Vagina (tissue), 2 donors: Measurements from ENCODE around the gene RPTOR. TPM values are rescaled to one million over a fixed set of nuclear protein-coding genes. Genes with fewer than 3 reads are reported as not detected.

Source experiments
- DNase-seq, 2 donors: peaks; one replicate each; pipeline ENCODE4 v3.0.0-alpha.2; 2017; ENCODE audit errors: extremely low spot score in 2 of 2
- H3K27ac ChIP-seq: fragments of 200-600 bp; sonication (generic); one replicate; pipeline ENCODE4 v1.5.1; 2019
- H3K27me3 ChIP-seq: fragments of 200-600 bp; sonication (generic); one replicate; pipeline ENCODE4 v1.5.1; 2019
- H3K36me3 ChIP-seq, 2 donors: fragments of 200-600 bp; sonication (generic); one replicate each; pipeline ENCODE4 v1.5.1; 2017 to 2019
- H3K4me1 ChIP-seq: fragments of 200-600 bp; sonication (generic); one replicate; pipeline ENCODE4 v1.5.1; 2019
- H3K4me3 ChIP-seq, 2 donors: fragments of 200-600 bp; sonication (generic); 1 replicate in 1 of 2; 2 replicates in 1 of 2; pipeline ENCODE4 v1.5.1; 2016 to 2019
- H3K9me3 ChIP-seq: fragments of 200-600 bp; sonication (generic); one replicate; pipeline ENCODE4 v1.5.1; 2019
- CTCF ChIP-seq, 3 experiments: fragments of 450-650 bp in 2 of 3; fragments of 200-600 bp in 1 of 3; sonication (generic) in 1 of 3; IDR thresholded peaks; one replicate each; pipeline ENCODE4 v1.5.1; 2017 to 2019; ENCODE audit warnings: antibody characterized with exemption in 3 of 3, mild to moderate bottlenecking in 2 of 3, moderate library complexity in 2 of 3
- POLR2A ChIP-seq, 2 donors: fragments of 450-650 bp; IDR thresholded peaks; one replicate each; pipeline ENCODE4 v1.6.1; 2017; ENCODE audit warnings: antibody characterized with exemption in 2 of 2, mild to moderate bottlenecking in 2 of 2, moderate library complexity in 2 of 2
- POLR2AphosphoS5 ChIP-seq, 2 donors: sonication (generic); formaldehyde crosslinking; IDR thresholded peaks; one replicate each; pipeline ENCODE4 v1.9.0; 2017; ENCODE audit warnings: antibody characterized with exemption in 2 of 2, mild to moderate bottlenecking in 2 of 2, low read depth in 1 of 2; ENCODE audit not compliant: insufficient read depth in 1 of 2
- intact Hi-C: fragments of 100-400 bp; cut with DNase I; formaldehyde crosslinking; loops from one replicate; pipeline ENCODE4 v1.15.1; 2023
- total RNA-seq: library from RNA; depleted of rRNA; stranded (reverse); fragments of >200 nt; gene quantifications from one replicate; pipeline ENCODE4 v1.2.3, GENCODE V29; 2016

Gene RPTOR
- total RNA-seq, 1 donor from 2014 or later = 38.3 TPM

GRCh38 chr17:80755650-80756405, 211.2 kb downstream of the RPTOR start:
- no peaks in the 10 kb centered on the region for H3K27me3 ChIP-seq
- H3K27ac ChIP-seq = no peak overlapping the region
- H3K4me3 ChIP-seq = no peak overlapping the region
- TF ChIP-seq POLR2A (IDR thresholded peaks at IDR 0.05) = no peak
- TF ChIP-seq CTCF (IDR thresholded peaks at IDR 0.05) = no peak
- TF ChIP-seq POLR2AphosphoS5 (IDR thresholded peaks at IDR 0.05; ENCODE audit: insufficient read depth in 1 of 2, low read depth in 1 of 2) = no peak
- peaks cover 24% of the 10 kb centered on the region for H3K4me1 ChIP-seq
- H3K36me3 ChIP-seq = peaks cover 0 to 9% of the 10 kb centered on the region in 2 donors
- no peaks in the 10 kb centered on the region for H3K9me3 ChIP-seq
- peak in 1 of 2 donors; percentile 25 for DNase-seq
- intact Hi-C loops = no loop called here

- H3K4me3 ChIP-seq = no peak overlapping the region
- H3K27me3 ChIP-seq = no peaks in the 10 kb centered on the region
- no peaks in the 10 kb centered on the region for H3K9me3 ChIP-seq
- DNase-seq = no peak
- peak overlapping the region; percentile 49 for H3K27ac ChIP-seq
- no peak for TF ChIP-seq POLR2AphosphoS5 (IDR thresholded peaks at IDR 0.05; ENCODE audit: insufficient read depth in 1 of 2, low read depth in 1 of 2)
- no peak for TF ChIP-seq POLR2A (IDR thresholded peaks at IDR 0.05)
- TF ChIP-seq CTCF (IDR thresholded peaks at IDR 0.05) = no peak
- H3K36me3 ChIP-seq = peaks cover 0 to 9% of the 10 kb centered on the region in 2 donors
- intact Hi-C loops = no loop called here
- H3K4me1 ChIP-seq = peaks cover 17% of the 10 kb centered on the region
These were observed 214.1 kb downstream of the RPTOR start for GRCh38 chr17:80758481-80759376.

DNA sequence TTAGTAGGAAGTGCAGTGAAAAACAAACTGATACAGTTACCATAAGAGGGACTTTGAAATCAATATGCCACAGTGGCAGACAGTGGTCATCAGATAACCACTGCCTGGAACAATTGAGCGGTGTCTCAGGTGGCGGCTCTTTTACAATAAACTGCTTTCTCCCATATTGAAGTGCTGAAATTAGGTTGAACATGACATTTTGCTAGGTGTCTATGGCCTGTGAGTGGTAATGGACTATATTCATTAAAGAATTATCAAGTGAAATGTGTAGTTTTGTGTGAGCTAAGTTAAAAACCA, 214.7 kb downstream of the RPTOR start:
- peaks cover 17% of the 10 kb centered on the region for H3K4me1 ChIP-seq
- TF ChIP-seq POLR2AphosphoS5 (IDR thresholded peaks at IDR 0.05; ENCODE audit: insufficient read depth in 1 of 2, low read depth in 1 of 2) = no peak
- TF ChIP-seq CTCF (IDR thresholded peaks at IDR 0.05) = no peak
- no peak for TF ChIP-seq POLR2A (IDR thresholded peaks at IDR 0.05)
- no peaks in the 10 kb centered on the region for H3K9me3 ChIP-seq
- no peaks in the 10 kb centered on the region for H3K27me3 ChIP-seq
- H3K36me3 ChIP-seq = peaks cover 0 to 4% of the 10 kb centered on the region in 2 donors
- peak overlapping the region; percentile 49 for H3K27ac ChIP-seq
- intact Hi-C loops = no loop called here
- no peak for DNase-seq
- H3K4me3 ChIP-seq = no peak overlapping the region

- no peaks in the 10 kb centered on the region for H3K9me3 ChIP-seq
- intact Hi-C loops = no loop called here
- no peak overlapping the region for H3K4me3 ChIP-seq
- TF ChIP-seq POLR2AphosphoS5 (IDR thresholded peaks at IDR 0.05; ENCODE audit: insufficient read depth in 1 of 2, low read depth in 1 of 2) (no peak), CTCF (IDR thresholded peaks at IDR 0.05) (no peak), POLR2A (IDR thresholded peaks at IDR 0.05) (no peak)
- no peak for DNase-seq
- H3K27me3 ChIP-seq = no peaks in the 10 kb centered on the region
- peaks cover 17% of the 10 kb centered on the region for H3K4me1 ChIP-seq
- H3K36me3 ChIP-seq = no peaks in the 10 kb centered on the region
- H3K27ac ChIP-seq = no peak overlapping the region
These were observed 215.9 kb downstream of the RPTOR start for GRCh38 chr17:80760511-80760911.
